Measurements from ENCODE around the gene HOXA11.

- no peak for TF ChIP-seq CTCF (conservative IDR thresholded peaks at IDR 0.05; ENCODE audit: low read length)
- TF ChIP-seq EZH2phosphoT487 (IDR thresholded peaks at IDR 0.05; ENCODE audit: borderline replicate concordance, low read depth, low read length), result no peak
Observed at GRCh38 chr7:27194002-27194352, 8.9 kb upstream of the HOXA11 start.

All from OCI-LY7 (cell line).